ENCODE results near the gene DPH7. TPM values are rescaled to one million over a fixed set of nuclear protein-coding genes. Genes with fewer than 3 reads are reported as not detected.

The DPH7 gene
- total RNA-seq, 1 experiment from 2014 or later: 43.9 TPM

- H3K27ac Mint-ChIP-seq: peak overlapping the region; percentile 68; the same call in 1 of the 2 replicates
- H3K4me1 Mint-ChIP-seq: peaks cover 25% of the 10 kb centered on the region
- no peak overlapping the region for H3K4me3 Mint-ChIP-seq
- CTCF ChIA-PET: interaction anchor here (0.6 to 4.2 kb wide), 17 partner anchors 9 to 319 kb away, joined by 3 to 51 read pairs (median 4); partner anchors contain the start of genes EHMT1, MRPL41 and ZMYND19
- TF ChIP-seq, protein P1, sequence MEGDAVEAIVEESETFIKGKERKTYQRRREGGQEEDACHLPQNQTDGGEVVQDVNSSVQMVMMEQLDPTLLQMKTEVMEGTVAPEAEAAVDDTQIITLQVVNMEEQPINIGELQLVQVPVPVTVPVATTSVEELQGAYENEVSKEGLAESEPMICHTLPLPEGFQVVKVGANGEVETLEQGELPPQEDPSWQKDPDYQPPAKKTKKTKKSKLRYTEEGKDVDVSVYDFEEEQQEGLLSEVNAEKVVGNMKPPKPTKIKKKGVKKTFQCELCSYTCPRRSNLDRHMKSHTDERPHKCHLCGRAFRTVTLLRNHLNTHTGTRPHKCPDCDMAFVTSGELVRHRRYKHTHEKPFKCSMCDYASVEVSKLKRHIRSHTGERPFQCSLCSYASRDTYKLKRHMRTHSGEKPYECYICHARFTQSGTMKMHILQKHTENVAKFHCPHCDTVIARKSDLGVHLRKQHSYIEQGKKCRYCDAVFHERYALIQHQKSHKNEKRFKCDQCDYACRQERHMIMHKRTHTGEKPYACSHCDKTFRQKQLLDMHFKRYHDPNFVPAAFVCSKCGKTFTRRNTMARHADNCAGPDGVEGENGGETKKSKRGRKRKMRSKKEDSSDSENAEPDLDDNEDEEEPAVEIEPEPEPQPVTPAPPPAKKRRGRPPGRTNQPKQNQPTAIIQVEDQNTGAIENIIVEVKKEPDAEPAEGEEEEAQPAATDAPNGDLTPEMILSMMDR (IDR thresholded peaks at IDR 0.05): peak; percentile 53; the same call in 1 of the 2 replicates
- TF ChIP-seq HMGA2 (CRISPR knock-in tag; IDR thresholded peaks at IDR 0.05) (no peak), MYBL2 (CRISPR knock-in tag; IDR thresholded peaks at IDR 0.05) (no peak), FOXK1 (CRISPR knock-in tag; IDR thresholded peaks at IDR 0.05) (no peak)
- TF ChIP-seq, protein P2, sequence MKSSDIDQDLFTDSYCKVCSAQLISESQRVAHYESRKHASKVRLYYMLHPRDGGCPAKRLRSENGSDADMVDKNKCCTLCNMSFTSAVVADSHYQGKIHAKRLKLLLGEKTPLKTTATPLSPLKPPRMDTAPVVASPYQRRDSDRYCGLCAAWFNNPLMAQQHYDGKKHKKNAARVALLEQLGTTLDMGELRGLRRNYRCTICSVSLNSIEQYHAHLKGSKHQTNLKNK (CRISPR knock-in tag; IDR thresholded peaks at IDR 0.05): no peak
- peak; percentile 13 for ATAC-seq
- POLR2A ChIA-PET: interaction anchor here (1.4 kb wide), 1 partner anchor 8 kb away, joined by 4 read pairs; the partner anchor contains the start of gene ZMYND19
- peaks cover 30% of the 10 kb centered on the region for H3K36me3 Mint-ChIP-seq
- H3K27me3 Mint-ChIP-seq (ENCODE audit: low read depth): no peaks in the 10 kb centered on the region
- DNase-seq (ENCODE audit: low spot score): peak; percentile 70
- no peaks in the 10 kb centered on the region for H3K9me3 Mint-ChIP-seq
These were observed 3.6 kb upstream of the DPH7 start for GRCh38 chr9:137582286-137582860.

GRCh38 chr9:137581361-137582285 is 2.9 kb upstream of the DPH7 start:
- H3K4me1 Mint-ChIP-seq: peaks cover 28% of the 10 kb centered on the region
- no peak for ATAC-seq
- peaks cover 24% of the 10 kb centered on the region for H3K36me3 Mint-ChIP-seq
- DNase-seq (ENCODE audit: low spot score): no peak
- ChIA-PET CTCF (interaction anchor here (0.6 to 4.2 kb wide), 19 partner anchors 10 to 320 kb away, joined by 3 to 51 read pairs (median 4); partner anchors contain the start of genes ARRDC1, EHMT1, MRPL41 and ZMYND19), POLR2A (interaction anchor here (1.4 kb wide), 1 partner anchor 9 kb away, joined by 4 read pairs; the partner anchor contains the start of gene ZMYND19)
- no peak for TF ChIP-seq ZNF512 (CRISPR knock-in tag; IDR thresholded peaks at IDR 0.05; ENCODE audit: borderline replicate concordance)
- no peak for TF ChIP-seq SMAD4 (CRISPR knock-in tag; IDR thresholded peaks at IDR 0.05)
- TF ChIP-seq ZNF423 (CRISPR knock-in tag; IDR thresholded peaks at IDR 0.05): no peak
- no peak for TF ChIP-seq ETV6 (CRISPR knock-in tag; IDR thresholded peaks at IDR 0.05)
- TF ChIP-seq ERG (CRISPR knock-in tag; IDR thresholded peaks at IDR 0.05): no peak
- no peak for TF ChIP-seq GRHL2 (CRISPR knock-in tag; IDR thresholded peaks at IDR 0.05; ENCODE audit: insufficient replicate concordance, severe bottlenecking)
- no peak for TF ChIP-seq NR2C2 (CRISPR knock-in tag; IDR thresholded peaks at IDR 0.05)
- no peak for TF ChIP-seq NR3C1 (CRISPR knock-in tag; conservative IDR thresholded peaks at IDR 0.05; ENCODE audit: low read depth)
- no peak for TF ChIP-seq MXD4 (CRISPR knock-in tag; IDR thresholded peaks at IDR 0.05; ENCODE audit: borderline replicate concordance)
- TF ChIP-seq, protein P2 (CRISPR knock-in tag; IDR thresholded peaks at IDR 0.05): no peak
- no peak for TF ChIP-seq PRDM15 (CRISPR knock-in tag; IDR thresholded peaks at IDR 0.05)
- no peak for TF ChIP-seq RORB (CRISPR knock-in tag; IDR thresholded peaks at IDR 0.05)
- no peak overlapping the region for H3K4me3 Mint-ChIP-seq
- H3K27me3 Mint-ChIP-seq (ENCODE audit: low read depth): no peaks in the 10 kb centered on the region
- peak overlapping the region; percentile 68 for H3K27ac Mint-ChIP-seq
- H3K9me3 Mint-ChIP-seq: no peaks in the 10 kb centered on the region
